Ishikawa (cell line): ENCODE results near the gene TRMT10B.

Experiments used
- CEBPB ChIP-seq: IDR thresholded peaks from 2 replicates; pipeline ENCODE4 v1.6.1; 2012
- CREB1 ChIP-seq: IDR thresholded peaks from 2 replicates; pipeline ENCODE4 v1.6.1; 2012; ENCODE audit warnings: low read depth
- EGR1 ChIP-seq: IDR thresholded peaks from 2 replicates; pipeline ENCODE4 v1.6.1; 2012
- EP300 ChIP-seq: IDR thresholded peaks from 2 replicates; pipeline ENCODE4 v1.6.1; 2012; ENCODE audit warnings: borderline replicate concordance
- FOXM1 ChIP-seq: IDR thresholded peaks from 2 replicates; pipeline ENCODE4 v1.6.1; 2012; ENCODE audit warnings: low read depth, borderline replicate concordance
- MAX ChIP-seq: IDR thresholded peaks from 2 replicates; pipeline ENCODE4 v1.6.1; 2012
- NFIC ChIP-seq: IDR thresholded peaks from 2 replicates; pipeline ENCODE4 v1.6.1; 2012
- RAD21 ChIP-seq: IDR thresholded peaks from 2 replicates; pipeline ENCODE4 v1.6.1; 2012; ENCODE audit warnings: low read depth
- REST ChIP-seq: IDR thresholded peaks from 2 replicates; pipeline ENCODE4 v1.6.1; 2012; ENCODE audit warnings: low read depth, mild to moderate bottlenecking
- TAF1 ChIP-seq: IDR thresholded peaks from 2 replicates; pipeline ENCODE4 v1.6.1; 2012; ENCODE audit warnings: low read depth, mild to moderate bottlenecking
- TCF12 ChIP-seq: IDR thresholded peaks from 2 replicates; pipeline ENCODE4 v1.6.1; 2012; ENCODE audit warnings: low read depth
- TEAD4 ChIP-seq: IDR thresholded peaks from 2 replicates; pipeline ENCODE4 v1.6.1; 2012
- YY1 ChIP-seq: IDR thresholded peaks from 2 replicates; pipeline ENCODE4 v1.6.1; 2012; ENCODE audit warnings: low read depth
- ZBTB7A ChIP-seq: IDR thresholded peaks from 2 replicates; pipeline ENCODE4 v1.6.1; 2012; ENCODE audit warnings: low read depth

GRCh38 chr9:37784291-37784615, 30.6 kb downstream of the TRMT10B start:
- TF ChIP-seq MAX (no peak), TCF12 (no peak), FOXM1 (no peak), TAF1 (no peak), CEBPB (no peak), EP300 (no peak), YY1 (no peak), CREB1 (no peak), ZBTB7A (no peak), REST (no peak), NFIC (no peak), TEAD4 (no peak), EGR1 (no peak), RAD21 (no peak)
